Measurements from ENCODE around the gene ALG9.

The ALG9 gene

GRCh38 chr11:111745719-111746504 is 125.5 kb downstream of the ALG9 start:
- TF ChIP-seq TEAD4 (IDR thresholded peaks at IDR 0.05) (no peak), RAD21 (IDR thresholded peaks at IDR 0.05; ENCODE audit: low read depth) (no peak), CEBPB (IDR thresholded peaks at IDR 0.05) (no peak), ZBTB7A (IDR thresholded peaks at IDR 0.05; ENCODE audit: low read depth) (no peak), FOXM1 (IDR thresholded peaks at IDR 0.05; ENCODE audit: borderline replicate concordance, low read depth) (no peak), USF1 (IDR thresholded peaks at IDR 0.05) (no peak), CREB1 (IDR thresholded peaks at IDR 0.05; ENCODE audit: low read depth) (no peak), YY1 (IDR thresholded peaks at IDR 0.05; ENCODE audit: low read depth) (no peak), TCF12 (IDR thresholded peaks at IDR 0.05; ENCODE audit: low read depth) (no peak), MAX (IDR thresholded peaks at IDR 0.05) (no peak), EGR1 (IDR thresholded peaks at IDR 0.05) (no peak), EP300 (IDR thresholded peaks at IDR 0.05; ENCODE audit: borderline replicate concordance) (no peak), TAF1 (IDR thresholded peaks at IDR 0.05; ENCODE audit: low read depth) (no peak), REST (IDR thresholded peaks at IDR 0.05; ENCODE audit: low read depth) (no peak), NFIC (IDR thresholded peaks at IDR 0.05) (no peak)

- no peak for TF ChIP-seq REST (IDR thresholded peaks at IDR 0.05; ENCODE audit: low read depth)
- TF ChIP-seq MAX (IDR thresholded peaks at IDR 0.05), result no peak
- TF ChIP-seq RAD21 (IDR thresholded peaks at IDR 0.05; ENCODE audit: low read depth), result no peak
- TF ChIP-seq CEBPB (IDR thresholded peaks at IDR 0.05), result no peak
- TF ChIP-seq NFIC (IDR thresholded peaks at IDR 0.05), result no peak
These were observed 127.7 kb downstream of the ALG9 start for GRCh38 chr11:111743700-111744099.

- TF ChIP-seq RAD21 (IDR thresholded peaks at IDR 0.05; ENCODE audit: low read depth) (no peak), MAX (IDR thresholded peaks at IDR 0.05) (no peak), REST (IDR thresholded peaks at IDR 0.05; ENCODE audit: low read depth) (no peak), EGR1 (IDR thresholded peaks at IDR 0.05) (no peak)
These were observed 129.6 kb downstream of the ALG9 start for GRCh38 chr11:111741751-111742150.

- TF ChIP-seq YY1 (IDR thresholded peaks at IDR 0.05; ENCODE audit: low read depth) (no peak), TCF12 (IDR thresholded peaks at IDR 0.05; ENCODE audit: low read depth) (no peak), USF1 (IDR thresholded peaks at IDR 0.05) (no peak), TAF1 (IDR thresholded peaks at IDR 0.05; ENCODE audit: low read depth) (no peak), CREB1 (IDR thresholded peaks at IDR 0.05; ENCODE audit: low read depth) (no peak), RAD21 (IDR thresholded peaks at IDR 0.05; ENCODE audit: low read depth) (no peak), NFIC (IDR thresholded peaks at IDR 0.05) (no peak), EP300 (IDR thresholded peaks at IDR 0.05; ENCODE audit: borderline replicate concordance) (no peak), CEBPB (IDR thresholded peaks at IDR 0.05) (no peak), MAX (IDR thresholded peaks at IDR 0.05) (no peak), REST (IDR thresholded peaks at IDR 0.05; ENCODE audit: low read depth) (no peak)
These were observed 132.1 kb downstream of the ALG9 start for GRCh38 chr11:111739299-111739698.

Measured in Ishikawa (cell line).